IPS DF 6.9 (cell line): ENCODE data around the gene AAMP.

ENCODE experiments used
- DNase-seq: peaks from one replicate; pipeline ENCODE4 v3.0.0-alpha.2; 2013; ENCODE audit warnings: low read depth, low spot score
- H3K27ac ChIP-seq: one replicate; pipeline ENCODE4 v1.5.1; 2013; ENCODE audit warnings: low read length, control low read depth
- H3K27me3 ChIP-seq: 2 replicates; pipeline ENCODE4 v1.6.1; 2013; ENCODE audit warnings: mild to moderate bottlenecking, low read length; ENCODE audit not compliant: control insufficient read depth, insufficient read depth
- H3K36me3 ChIP-seq: 2 replicates; pipeline ENCODE4 v1.6.1; 2013; ENCODE audit warnings: low read length; ENCODE audit not compliant: control insufficient read depth, insufficient read depth
- H3K4me1 ChIP-seq: 2 replicates; pipeline ENCODE4 v1.6.1; 2013; ENCODE audit warnings: low read length; ENCODE audit not compliant: control insufficient read depth, insufficient read depth
- H3K4me3 ChIP-seq: 2 replicates; pipeline ENCODE4 v1.5.1; 2013; ENCODE audit warnings: mild to moderate bottlenecking, low read length
- H3K9me3 ChIP-seq: 2 replicates; pipeline ENCODE4 v1.6.1; 2013; ENCODE audit warnings: low read length, inconsistent platforms; ENCODE audit not compliant: control insufficient read depth, insufficient read depth
- WGBS: extraction: QIAGEN DNeasy Blood & Tissue Kit; methylation state at CpG from one replicate; pipeline ENCODE4 v1.1.7; 2013; ENCODE audit warnings: mixed read lengths, missing lambda C conversion rate; ENCODE audit not compliant: insufficient read length, insufficient coverage; 5-methylcytosine and 5-hydroxymethylcytosine counted together

AAMP gene

GRCh38 chr2:218236829-218237228 is 33.1 kb downstream of the AAMP start:
- no peak overlapping the region for H3K4me3 ChIP-seq
- H3K9me3 ChIP-seq: no peaks in the 10 kb centered on the region
- peaks cover 16% of the 10 kb centered on the region; the same call in 1 of the 2 replicates for H3K36me3 ChIP-seq
- DNase-seq: no peak
- no peaks in the 10 kb centered on the region for H3K4me1 ChIP-seq
- WGBS: no CpG with 5 or more reads among the region's 4 CpGs
- H3K27ac ChIP-seq: no peak overlapping the region
- no peaks in the 10 kb centered on the region for H3K27me3 ChIP-seq

GRCh38 chr2:218235017-218235416 is 34.9 kb downstream of the AAMP start:
- H3K4me3 ChIP-seq: no peak overlapping the region
- no CpG with 5 or more reads among the region's 2 CpGs for WGBS
- no peaks in the 10 kb centered on the region for H3K9me3 ChIP-seq
- DNase-seq: no peak
- H3K4me1 ChIP-seq: no peaks in the 10 kb centered on the region
- H3K36me3 ChIP-seq: peaks cover 15% of the 10 kb centered on the region; the same call in 1 of the 2 replicates
- no peak overlapping the region for H3K27ac ChIP-seq
- H3K27me3 ChIP-seq: no peaks in the 10 kb centered on the region

GRCh38 chr2:218234521-218234920 is 35.4 kb downstream of the AAMP start:
- H3K4me3 ChIP-seq: no peak overlapping the region
- WGBS: no CpG with 5 or more reads among the region's 3 CpGs
- H3K27me3 ChIP-seq: no peaks in the 10 kb centered on the region
- no peak for DNase-seq
- H3K4me1 ChIP-seq: no peaks in the 10 kb centered on the region
- H3K9me3 ChIP-seq: no peaks in the 10 kb centered on the region
- no peak overlapping the region for H3K27ac ChIP-seq
- peaks cover 17% of the 10 kb centered on the region; the same call in 1 of the 2 replicates for H3K36me3 ChIP-seq

GRCh38 chr2:218233543-218233942 is 36.4 kb downstream of the AAMP start:
- Histone ChIP-seq H3K4me1 (no peaks in the 10 kb centered on the region), H3K4me3 (no peak overlapping the region), H3K27ac (no peak overlapping the region), H3K27me3 (no peaks in the 10 kb centered on the region), H3K9me3 (no peaks in the 10 kb centered on the region), H3K36me3 (peaks cover 9% of the 10 kb centered on the region; the same call in 1 of the 2 replicates)
- no peak for DNase-seq
- WGBS: no CpG with 5 or more reads among the region's 4 CpGs

GRCh38 chr2:218230882-218231281 is 39.1 kb downstream of the AAMP start:
- no peaks in the 10 kb centered on the region for H3K9me3 ChIP-seq
- H3K4me3 ChIP-seq: no peak overlapping the region
- no peak for DNase-seq
- H3K27me3 ChIP-seq: no peaks in the 10 kb centered on the region
- no peaks in the 10 kb centered on the region for H3K4me1 ChIP-seq
- no CpG with 5 or more reads among the region's 1 CpG for WGBS
- H3K36me3 ChIP-seq: peaks cover 8% of the 10 kb centered on the region; the same call in 1 of the 2 replicates
- H3K27ac ChIP-seq: no peak overlapping the region

- H3K4me3 ChIP-seq: no peak overlapping the region
- no peaks in the 10 kb centered on the region for H3K27me3 ChIP-seq
- H3K36me3 ChIP-seq: peaks cover 8% of the 10 kb centered on the region; the same call in 1 of the 2 replicates
- no peak overlapping the region for H3K27ac ChIP-seq
- DNase-seq: no peak
- WGBS: no CpG with 5 or more reads among the region's 4 CpGs
- H3K4me1 ChIP-seq: no peaks in the 10 kb centered on the region
- H3K9me3 ChIP-seq: no peaks in the 10 kb centered on the region
Measured at GRCh38 chr2:218229851-218230250, 40.1 kb downstream of the AAMP start.

GRCh38 chr2:218229239-218229638 is 40.7 kb downstream of the AAMP start:
- no peaks in the 10 kb centered on the region for H3K9me3 ChIP-seq
- no peak overlapping the region for H3K27ac ChIP-seq
- no CpG with 5 or more reads among the region's 3 CpGs for WGBS
- no peak for DNase-seq
- peaks cover 8% of the 10 kb centered on the region; the same call in 1 of the 2 replicates for H3K36me3 ChIP-seq
- no peaks in the 10 kb centered on the region for H3K27me3 ChIP-seq
- H3K4me1 ChIP-seq: no peaks in the 10 kb centered on the region
- H3K4me3 ChIP-seq: no peak overlapping the region

GRCh38 chr2:218228366-218229090 is 41.4 kb downstream of the AAMP start:
- Histone ChIP-seq H3K36me3 (peaks cover 8% of the 10 kb centered on the region; the same call in 1 of the 2 replicates), H3K4me1 (no peaks in the 10 kb centered on the region), H3K4me3 (no peak overlapping the region), H3K27me3 (no peaks in the 10 kb centered on the region), H3K27ac (no peak overlapping the region), H3K9me3 (no peaks in the 10 kb centered on the region)
- WGBS: no CpG with 5 or more reads among the region's 6 CpGs
- no peak for DNase-seq

- no peaks in the 10 kb centered on the region for H3K27me3 ChIP-seq
- no peaks in the 10 kb centered on the region for H3K4me1 ChIP-seq
- peaks cover 8% of the 10 kb centered on the region; the same call in 1 of the 2 replicates for H3K36me3 ChIP-seq
- H3K4me3 ChIP-seq: no peak overlapping the region
- no peak for DNase-seq
- WGBS: no CpG with 5 or more reads among the region's 3 CpGs
- H3K27ac ChIP-seq: no peak overlapping the region
- no peaks in the 10 kb centered on the region for H3K9me3 ChIP-seq
Measured at GRCh38 chr2:218226903-218227302, 43.0 kb downstream of the AAMP start.

GRCh38 chr2:218224186-218224585 is 45.8 kb downstream of the AAMP start:
- Histone ChIP-seq H3K4me3 (no peak overlapping the region), H3K27ac (no peak overlapping the region), H3K9me3 (no peaks in the 10 kb centered on the region), H3K36me3 (no peaks in the 10 kb centered on the region; the same call in 1 of the 2 replicates), H3K4me1 (no peaks in the 10 kb centered on the region), H3K27me3 (no peaks in the 10 kb centered on the region)
- DNase-seq: no peak
- no CpG with 5 or more reads among the region's 1 CpG for WGBS

- DNase-seq: no peak
- no peaks in the 10 kb centered on the region for H3K4me1 ChIP-seq
- no peaks in the 10 kb centered on the region; the same call in 1 of the 2 replicates for H3K36me3 ChIP-seq
- H3K27ac ChIP-seq: no peak overlapping the region
- H3K27me3 ChIP-seq: no peaks in the 10 kb centered on the region
- WGBS: no CpG with 5 or more reads among the region's 5 CpGs
- no peak overlapping the region for H3K4me3 ChIP-seq
- no peaks in the 10 kb centered on the region for H3K9me3 ChIP-seq
Measured at GRCh38 chr2:218223046-218223445, 46.9 kb downstream of the AAMP start.
